Neural cell (in vitro differentiated cells): ENCODE results near the gene MSI2. TPM values are rescaled to one million over a fixed set of nuclear protein-coding genes. Genes with fewer than 3 reads are reported as not detected.

Source experiments
- H2AFZ ChIP-seq: fragments of 200-600, 300-800 bp; sonication (generic), shearing (Covaris generic); 2 replicates; pipeline ENCODE4 v1.6.0; 2014; ENCODE audit warnings: low read depth, mild to moderate bottlenecking, antibody characterized with exemption, low read length, moderate library complexity
- H3F3A ChIP-seq: fragments of 200-600 bp; shearing (Covaris generic); 2 replicates; pipeline ENCODE4 v1.6.1; 2016; ENCODE audit warnings: mild to moderate bottlenecking, moderate library complexity, mixed read lengths, antibody characterized with exemption, low read length; ENCODE audit not compliant: insufficient read depth, poor library complexity, severe bottlenecking
- H3K27ac ChIP-seq: fragments of 200-600, 300-800 bp; sonication (generic), shearing (Covaris generic); 2 replicates; pipeline ENCODE4 v1.5.1; 2014; ENCODE audit warnings: mild to moderate bottlenecking, low read length, moderate library complexity
- H3K27me3 ChIP-seq: fragments of 300-800, 200-600 bp; sonication (generic), shearing (Covaris generic); 2 replicates; pipeline ENCODE4 v1.6.0; 2014; ENCODE audit warnings: mild to moderate bottlenecking, low read depth, low read length, moderate library complexity; ENCODE audit not compliant: insufficient read depth
- H3K36me3 ChIP-seq: fragments of 300-800, 200-600 bp; sonication (generic), shearing (Covaris generic); 2 replicates; pipeline ENCODE4 v1.5.1; 2014; ENCODE audit warnings: mild to moderate bottlenecking, antibody characterized with exemption, low read length, moderate library complexity; ENCODE audit not compliant: insufficient read depth
- H3K4me2 ChIP-seq: fragments of 300-800, 200-600 bp; sonication (generic), shearing (Covaris generic); 2 replicates; pipeline ENCODE4 v1.6.0; 2014; ENCODE audit warnings: mild to moderate bottlenecking, low read length
- H3K4me3 ChIP-seq: fragments of 300-800, 200-600 bp; sonication (generic), shearing (Covaris generic); 2 replicates; pipeline ENCODE4 v1.5.1; 2014; ENCODE audit warnings: mild to moderate bottlenecking, low read length, moderate library complexity
- H3K79me2 ChIP-seq: fragments of 200-600 bp; shearing (Covaris generic); replicated peaks from 2 replicates; pipeline ENCODE4 v1.6.0; 2014; ENCODE audit warnings: mild to moderate bottlenecking, low read length, moderate library complexity; ENCODE audit not compliant: insufficient read depth
- H3K9ac ChIP-seq: fragments of 300-800, 200-600 bp; sonication (generic), shearing (Covaris generic); 2 replicates; pipeline ENCODE4 v1.6.1; 2016; ENCODE audit warnings: mild to moderate bottlenecking, low read length, mixed read lengths
- H3K9me2 ChIP-seq: fragments of 200-600 bp; shearing (Covaris generic); 2 replicates; pipeline ENCODE4 v1.6.1; 2016; ENCODE audit warnings: mild to moderate bottlenecking, low read length, mixed read lengths; ENCODE audit not compliant: insufficient read depth
- H3K9me3 ChIP-seq: fragments of 200-600, 300-800 bp; sonication (generic), shearing (Covaris generic); 2 replicates; pipeline ENCODE4 v1.6.1; 2016; ENCODE audit warnings: mild to moderate bottlenecking, mixed run types, low read length, moderate library complexity, mixed read lengths
- H4K20me1 ChIP-seq: fragments of 200-600 bp; shearing (Covaris generic); 2 replicates; pipeline ENCODE4 v1.6.1; 2016; ENCODE audit warnings: mild to moderate bottlenecking, mixed run types; ENCODE audit not compliant: insufficient read depth
- EP300 ChIP-seq: fragments of 450-650 bp; conservative IDR thresholded peaks from 2 replicates; pipeline ENCODE4 v1.6.1; 2014; ENCODE audit warnings: antibody characterized with exemption, mild to moderate bottlenecking, moderate library complexity; ENCODE audit not compliant: poor library complexity, severe bottlenecking
- EZH2 ChIP-seq: fragments of 200-600, 300-800 bp; shearing (Covaris generic), sonication (generic); IDR thresholded peaks from 2 replicates; pipeline ENCODE4 v1.6.1; 2014; ENCODE audit warnings: antibody characterized with exemption, low read length, borderline replicate concordance, mild to moderate bottlenecking; ENCODE audit not compliant: insufficient read depth, poor library complexity, severe bottlenecking
- MXI1 ChIP-seq: fragments of 450-650 bp; conservative IDR thresholded peaks from 2 replicates; pipeline ENCODE4 v1.6.1; 2014; ENCODE audit warnings: antibody characterized with exemption, mild to moderate bottlenecking; ENCODE audit not compliant: poor library complexity, severe bottlenecking
- POLR2AphosphoS5 ChIP-seq: IDR thresholded peaks from 2 replicates; pipeline ENCODE4 v1.6.1; 2012
- RAD21 ChIP-seq: fragments of 450-650 bp; conservative IDR thresholded peaks from 2 replicates; pipeline ENCODE4 v1.6.1; 2014; ENCODE audit warnings: antibody characterized with exemption, mild to moderate bottlenecking, moderate library complexity
- SMC3 ChIP-seq: fragments of 450-650 bp; conservative IDR thresholded peaks from 2 replicates; pipeline ENCODE4 v1.6.1; 2014; ENCODE audit warnings: antibody characterized with exemption, mild to moderate bottlenecking, moderate library complexity; ENCODE audit not compliant: poor library complexity
- TAF1 ChIP-seq: IDR thresholded peaks from 2 replicates; pipeline ENCODE4 v1.6.1; 2012; ENCODE audit warnings: low read depth
- polyA plus RNA-seq: library from polyadenylated mRNA; depleted of rRNA; stranded (reverse); fragments of >200 nt; gene quantifications from 2 replicates; pipeline ENCODE4 v1.2.3, GENCODE V29; 2014
- TF ChIP-seq, protein P1 (sequence below): IDR thresholded peaks from 2 replicates; pipeline ENCODE4 v1.6.1; 2012; ENCODE audit warnings: borderline replicate concordance
- TF ChIP-seq, protein P2 (sequence below): fragments of 450-650 bp; IDR thresholded peaks from 2 replicates; pipeline ENCODE4 v1.5.1; 2014; ENCODE audit warnings: antibody characterized with exemption, mild to moderate bottlenecking, moderate library complexity; ENCODE audit not compliant: poor library complexity, severe bottlenecking

The MSI2 gene
- polyA plus RNA-seq, 1 donor from 2014 or later: 61.4 TPM

DNA sequence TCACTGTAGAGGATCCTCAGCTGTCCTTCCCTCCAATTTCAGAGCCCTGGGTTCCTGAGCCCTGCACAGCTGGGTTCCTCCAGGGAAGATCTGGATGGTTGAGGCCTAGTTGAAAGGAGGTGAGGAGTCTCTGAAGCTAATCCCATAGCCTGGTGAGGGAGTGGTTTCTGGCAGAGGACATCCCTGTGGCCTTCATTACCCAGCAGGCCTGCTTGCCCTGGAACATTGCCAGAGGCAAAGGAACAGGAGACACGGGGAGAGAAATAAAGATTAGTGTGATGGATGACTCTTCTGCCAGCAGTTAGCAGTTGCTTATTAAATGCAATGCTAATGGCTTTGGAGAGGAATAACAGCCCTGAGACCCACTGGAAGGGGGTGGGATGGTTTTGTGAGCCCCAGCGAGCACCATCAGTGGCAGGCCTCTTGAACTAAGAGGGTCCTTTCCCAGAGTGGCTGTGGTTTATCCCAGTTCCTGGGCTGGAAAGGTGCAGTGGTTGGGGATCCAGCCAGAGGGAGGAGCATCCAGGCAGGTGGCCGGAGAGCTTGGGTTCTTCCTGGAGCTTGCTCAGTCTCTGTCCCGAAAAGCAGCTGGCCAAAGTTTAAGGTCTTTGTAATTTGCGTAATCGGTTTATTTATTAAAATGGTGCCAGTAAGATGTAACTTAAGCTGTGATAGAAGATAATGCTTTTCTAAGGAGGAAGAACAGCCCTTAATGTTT lies 279.1 kb downstream of the MSI2 start:
- no peak overlapping the region for H3K9ac ChIP-seq
- H3K4me3 ChIP-seq: no peak overlapping the region
- no peaks in the 10 kb centered on the region for H3K27me3 ChIP-seq
- no peak overlapping the region for H3K4me2 ChIP-seq
- H3K27ac ChIP-seq: no peak overlapping the region
- no peaks in the 10 kb centered on the region for H3K9me2 ChIP-seq
- H3K36me3 ChIP-seq: no peaks in the 10 kb centered on the region
- no peak overlapping the region for H2AFZ ChIP-seq
- TF ChIP-seq RAD21: no peak
- TF ChIP-seq EP300: no peak
- no peak for TF ChIP-seq TAF1
- no peak for TF ChIP-seq POLR2AphosphoS5
- TF ChIP-seq MXI1: no peak
- no peak for TF ChIP-seq EZH2
- TF ChIP-seq, protein P1, sequence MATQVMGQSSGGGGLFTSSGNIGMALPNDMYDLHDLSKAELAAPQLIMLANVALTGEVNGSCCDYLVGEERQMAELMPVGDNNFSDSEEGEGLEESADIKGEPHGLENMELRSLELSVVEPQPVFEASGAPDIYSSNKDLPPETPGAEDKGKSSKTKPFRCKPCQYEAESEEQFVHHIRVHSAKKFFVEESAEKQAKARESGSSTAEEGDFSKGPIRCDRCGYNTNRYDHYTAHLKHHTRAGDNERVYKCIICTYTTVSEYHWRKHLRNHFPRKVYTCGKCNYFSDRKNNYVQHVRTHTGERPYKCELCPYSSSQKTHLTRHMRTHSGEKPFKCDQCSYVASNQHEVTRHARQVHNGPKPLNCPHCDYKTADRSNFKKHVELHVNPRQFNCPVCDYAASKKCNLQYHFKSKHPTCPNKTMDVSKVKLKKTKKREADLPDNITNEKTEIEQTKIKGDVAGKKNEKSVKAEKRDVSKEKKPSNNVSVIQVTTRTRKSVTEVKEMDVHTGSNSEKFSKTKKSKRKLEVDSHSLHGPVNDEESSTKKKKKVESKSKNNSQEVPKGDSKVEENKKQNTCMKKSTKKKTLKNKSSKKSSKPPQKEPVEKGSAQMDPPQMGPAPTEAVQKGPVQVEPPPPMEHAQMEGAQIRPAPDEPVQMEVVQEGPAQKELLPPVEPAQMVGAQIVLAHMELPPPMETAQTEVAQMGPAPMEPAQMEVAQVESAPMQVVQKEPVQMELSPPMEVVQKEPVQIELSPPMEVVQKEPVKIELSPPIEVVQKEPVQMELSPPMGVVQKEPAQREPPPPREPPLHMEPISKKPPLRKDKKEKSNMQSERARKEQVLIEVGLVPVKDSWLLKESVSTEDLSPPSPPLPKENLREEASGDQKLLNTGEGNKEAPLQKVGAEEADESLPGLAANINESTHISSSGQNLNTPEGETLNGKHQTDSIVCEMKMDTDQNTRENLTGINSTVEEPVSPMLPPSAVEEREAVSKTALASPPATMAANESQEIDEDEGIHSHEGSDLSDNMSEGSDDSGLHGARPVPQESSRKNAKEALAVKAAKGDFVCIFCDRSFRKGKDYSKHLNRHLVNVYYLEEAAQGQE: no peak
- no peak for TF ChIP-seq SMC3
- H3K9me3 ChIP-seq: no peaks in the 10 kb centered on the region
- H3F3A ChIP-seq: no peaks in the 10 kb centered on the region
- no peaks in the 10 kb centered on the region for H4K20me1 ChIP-seq
- H3K79me2 ChIP-seq: peaks cover 9% of the 10 kb centered on the region

- Histone ChIP-seq H3K79me2 (peaks cover 9% of the 10 kb centered on the region), H3K36me3 (no peaks in the 10 kb centered on the region), H4K20me1 (no peaks in the 10 kb centered on the region), H2AFZ (no peak overlapping the region), H3K4me2 (no peak overlapping the region), H3K27ac (no peak overlapping the region), H3K9me2 (no peaks in the 10 kb centered on the region), H3K27me3 (no peaks in the 10 kb centered on the region), H3K4me3 (no peak overlapping the region), H3K9me3 (no peaks in the 10 kb centered on the region), H3F3A (no peaks in the 10 kb centered on the region), H3K9ac (no peak overlapping the region)
- TF ChIP-seq SMC3 (no peak), MXI1 (no peak), RAD21 (no peak), TAF1 (no peak), POLR2AphosphoS5 (no peak), EZH2 (no peak), EP300 (no peak)
- TF ChIP-seq, protein P2, sequence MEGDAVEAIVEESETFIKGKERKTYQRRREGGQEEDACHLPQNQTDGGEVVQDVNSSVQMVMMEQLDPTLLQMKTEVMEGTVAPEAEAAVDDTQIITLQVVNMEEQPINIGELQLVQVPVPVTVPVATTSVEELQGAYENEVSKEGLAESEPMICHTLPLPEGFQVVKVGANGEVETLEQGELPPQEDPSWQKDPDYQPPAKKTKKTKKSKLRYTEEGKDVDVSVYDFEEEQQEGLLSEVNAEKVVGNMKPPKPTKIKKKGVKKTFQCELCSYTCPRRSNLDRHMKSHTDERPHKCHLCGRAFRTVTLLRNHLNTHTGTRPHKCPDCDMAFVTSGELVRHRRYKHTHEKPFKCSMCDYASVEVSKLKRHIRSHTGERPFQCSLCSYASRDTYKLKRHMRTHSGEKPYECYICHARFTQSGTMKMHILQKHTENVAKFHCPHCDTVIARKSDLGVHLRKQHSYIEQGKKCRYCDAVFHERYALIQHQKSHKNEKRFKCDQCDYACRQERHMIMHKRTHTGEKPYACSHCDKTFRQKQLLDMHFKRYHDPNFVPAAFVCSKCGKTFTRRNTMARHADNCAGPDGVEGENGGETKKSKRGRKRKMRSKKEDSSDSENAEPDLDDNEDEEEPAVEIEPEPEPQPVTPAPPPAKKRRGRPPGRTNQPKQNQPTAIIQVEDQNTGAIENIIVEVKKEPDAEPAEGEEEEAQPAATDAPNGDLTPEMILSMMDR: no peak
- TF ChIP-seq, protein P1: no peak
Measured at GRCh38 chr17:57536289-57536688, 280.0 kb downstream of the MSI2 start.
